Measurements from ENCODE around the gene SLC22A15. TPM values are rescaled to one million over a fixed set of nuclear protein-coding genes. Genes with fewer than 3 reads are reported as not detected.

Gene SLC22A15
- total and polyA plus RNA-seq, 10 of the 15 experiments (the other 5 are each of a cell fraction or from before 2014, with no cell fraction given): 0.05 to 2.8 (median 0.13) TPM; not detected in 1

GRCh38 chr1:115929881-115930280 lies 46.4 kb upstream of the SLC22A15 start:
- Histone ChIP-seq H3K4me1 (ENCODE audit: control insufficient read depth, insufficient read depth, low read length) (no peaks in the 10 kb centered on the region), H3K79me2 (ENCODE audit: control insufficient read depth, insufficient read depth, low read length) (no peaks in the 10 kb centered on the region), H3K9me3 (replicated peaks; ENCODE audit: control insufficient read depth, insufficient read depth, low read length) (no peaks in the 10 kb centered on the region), H4K20me1 (ENCODE audit: control insufficient read depth, insufficient read depth) (no peaks in the 10 kb centered on the region), H3K9ac (ENCODE audit: control insufficient read depth, insufficient read depth, low read length) (no peak overlapping the region), H3K27ac (ENCODE audit: control insufficient read depth, insufficient read depth) (no peak overlapping the region), H3K4me2 (ENCODE audit: control insufficient read depth, insufficient read depth) (no peak overlapping the region), H3K4me3 (no peak overlapping the region), H2AFZ (ENCODE audit: control insufficient read depth, low read depth, low read length) (no peak overlapping the region), H3K36me3 (ENCODE audit: control insufficient read depth in 2 of 2, insufficient read depth in 2 of 2, low read length in 1 of 2) (no peaks in the 10 kb centered on the region), H3K27me3 (replicated peaks in 1 of 2; ENCODE audit: control insufficient read depth in 2 of 2, insufficient read depth in 2 of 2, low read length in 1 of 2) (no peaks in the 10 kb centered on the region)
- in situ Hi-C loops (cut with MboI): no loop called here
- RAD21 ChIA-PET (ENCODE audit: unreplicated experiment): no interaction called here
- POLR2A ChIA-PET: no interaction called here
- 70% methylated on average over 5 of the region's 5 CpGs for WGBS (ENCODE audit: insufficient coverage, insufficient replicate concordance, low lambda C conversion rate, missing lambda C conversion rate)
- DNase-seq (ENCODE audit: low read depth, low spot score): no peak
- CTCF ChIA-PET: no interaction called here
- FAIRE-seq: no peak
- intact Hi-C loops (cut with micrococcal nuclease; ENCODE audit: unreplicated experiment): no loop called here
- SMC1A ChIA-PET (ENCODE audit: uncharacterized antibody, unreplicated experiment): no interaction called here
- no peak for ATAC-seq
- no peak for TF ChIP-seq ATF2 (IDR thresholded peaks at IDR 0.05; ENCODE audit: low read length)
- BruUV-seq (replicated peaks): no TSS peak

GRCh38 chr1:115933625-115934024 lies 42.7 kb upstream of the SLC22A15 start:
- Histone ChIP-seq H3K4me3 (no peak overlapping the region), H4K20me1 (ENCODE audit: control insufficient read depth, insufficient read depth) (no peaks in the 10 kb centered on the region), H3K27ac (ENCODE audit: control insufficient read depth, insufficient read depth) (no peak overlapping the region), H3K9ac (ENCODE audit: control insufficient read depth, insufficient read depth, low read length) (no peak overlapping the region), H2AFZ (ENCODE audit: control insufficient read depth, low read depth, low read length) (no peak overlapping the region), H3K4me1 (ENCODE audit: control insufficient read depth, insufficient read depth, low read length) (no peaks in the 10 kb centered on the region), H3K79me2 (ENCODE audit: control insufficient read depth, insufficient read depth, low read length) (no peaks in the 10 kb centered on the region), H3K27me3 (replicated peaks in 1 of 2; ENCODE audit: control insufficient read depth in 2 of 2, insufficient read depth in 2 of 2, low read length in 1 of 2) (no peaks in the 10 kb centered on the region), H3K4me2 (ENCODE audit: control insufficient read depth, insufficient read depth) (no peak overlapping the region), H3K36me3 (ENCODE audit: control insufficient read depth in 2 of 2, insufficient read depth in 2 of 2, low read length in 1 of 2) (no peaks in the 10 kb centered on the region), H3K9me3 (replicated peaks; ENCODE audit: control insufficient read depth, insufficient read depth, low read length) (no peaks in the 10 kb centered on the region)
- 0% methylated on average over 3 of the region's 3 CpGs for WGBS (ENCODE audit: insufficient coverage, insufficient replicate concordance, low lambda C conversion rate, missing lambda C conversion rate)
- no TSS peak for BruUV-seq (replicated peaks)
- no peak for FAIRE-seq
- ChIA-PET POLR2A (no interaction called here), CTCF (interaction anchor here (1.4 kb wide), 1 partner anchor 12 kb away, joined by 3 read pairs; no protein-coding TSS in a partner anchor), RAD21 (ENCODE audit: unreplicated experiment) (no interaction called here), SMC1A (ENCODE audit: uncharacterized antibody, unreplicated experiment) (no interaction called here)
- ATAC-seq: no peak
- in situ Hi-C loops (cut with MboI) (no loop called here), intact Hi-C loops (cut with micrococcal nuclease; ENCODE audit: unreplicated experiment) (no loop called here)
- DNase-seq (ENCODE audit: low read depth, low spot score): no peak
- no peak for TF ChIP-seq MEF2B (IDR thresholded peaks at IDR 0.05; ENCODE audit: partially characterized antibody, poor library complexity, severe bottlenecking)

Measured in GM12878 (cell line).